HG02642 (cell line): ENCODE measurements around the gene KIF5C.
"Not testable (repeated sequence)": the region's sequence is repeated elsewhere in the genome, so short reads cannot be mapped to it uniquely, and the experiment has no call there.

Source experiments
- ATAC-seq: cut with Tn5 transposase; IDR thresholded peaks from one replicate; pipeline ENCODE4 v1.9.1; 2021; ENCODE audit warnings: mild to moderate bottlenecking; ENCODE audit not compliant: unreplicated experiment, poor library complexity

KIF5C gene

GRCh38 chr2:148874868-148875341 is at the start of gene KIF5C:
Gene KIF5C, plus strand, starts transcription at chr2:148875227. Its CDS starts 391 bp downstream, at chr2:148875618.
- ATAC-seq: peak; percentile 94

DNA sequence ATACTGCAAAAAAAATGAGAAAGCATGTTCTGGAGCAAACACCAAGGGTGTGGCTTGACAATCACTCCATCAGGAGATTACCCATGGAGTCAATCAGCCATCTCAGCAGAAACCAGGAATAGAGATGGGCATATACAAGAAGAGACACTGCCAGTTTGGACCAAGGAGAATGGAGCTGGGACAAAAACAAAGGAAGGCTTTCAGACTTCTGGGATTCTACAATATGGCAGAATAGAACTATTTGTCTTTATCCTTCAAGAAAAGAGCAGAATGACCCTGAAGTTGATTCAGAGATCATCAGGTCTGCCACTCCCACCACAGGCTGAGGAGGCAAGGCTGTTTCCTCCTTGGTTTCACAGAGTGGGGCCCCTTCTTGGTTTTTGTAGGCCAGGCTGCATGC is 48.2 kb upstream of the KIF5C start:
- ATAC-seq: no peak

GRCh38 chr2:148828941-148829340 is 46.1 kb upstream of the KIF5C start:
- ATAC-seq: no peak

- no peak for ATAC-seq
Observed at GRCh38 chr2:148829618-148830017, 45.4 kb upstream of the KIF5C start.

GRCh38 chr2:148832637-148833036 is 42.4 kb upstream of the KIF5C start:
- ATAC-seq: no peak

GRCh38 chr2:148842050-148842449 is 33.0 kb upstream of the KIF5C start:
- ATAC-seq: no peak

- ATAC-seq: no peak
Observed at GRCh38 chr2:148848146-148848545, 26.9 kb upstream of the KIF5C start.

DNA sequence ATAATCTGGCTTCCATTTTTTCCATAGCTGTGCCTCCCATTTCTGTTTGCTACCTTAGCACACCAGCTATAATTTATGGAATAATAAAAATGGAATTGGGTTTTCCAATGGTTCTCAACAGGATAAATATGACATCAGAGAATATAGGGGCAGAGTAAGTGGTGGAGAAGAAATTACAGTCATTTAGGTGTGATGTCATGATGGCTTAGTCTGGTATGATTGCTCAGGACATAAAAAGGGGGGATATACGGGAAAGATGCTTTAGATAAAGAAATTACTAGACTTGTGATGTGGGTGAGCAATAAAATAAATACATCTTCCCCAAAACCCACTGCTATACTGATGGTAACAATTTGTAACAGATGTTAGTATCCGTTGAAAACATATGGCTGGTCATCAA is 21.6 kb upstream of the KIF5C start:
- ATAC-seq: no peak

DNA sequence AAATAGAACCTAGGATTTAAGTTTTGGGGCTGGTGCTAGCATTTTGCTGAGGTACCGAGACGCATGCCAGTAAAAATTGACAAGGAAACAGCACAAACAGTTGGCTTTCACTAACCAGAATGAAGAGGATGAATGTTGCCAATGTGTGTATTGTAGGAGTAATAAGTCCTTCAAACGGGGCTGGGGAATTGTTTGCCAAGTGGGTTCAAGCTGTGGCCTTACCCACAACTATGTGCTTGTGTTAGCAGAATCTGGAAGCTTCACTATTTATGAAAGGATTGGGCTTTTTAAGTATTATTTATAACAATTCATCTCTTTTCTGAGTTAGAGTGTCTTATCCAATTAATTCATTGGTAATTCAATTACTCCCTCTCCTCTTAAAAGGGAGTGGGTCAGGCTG is 15.0 kb upstream of the KIF5C start:
- no peak for ATAC-seq

DNA sequence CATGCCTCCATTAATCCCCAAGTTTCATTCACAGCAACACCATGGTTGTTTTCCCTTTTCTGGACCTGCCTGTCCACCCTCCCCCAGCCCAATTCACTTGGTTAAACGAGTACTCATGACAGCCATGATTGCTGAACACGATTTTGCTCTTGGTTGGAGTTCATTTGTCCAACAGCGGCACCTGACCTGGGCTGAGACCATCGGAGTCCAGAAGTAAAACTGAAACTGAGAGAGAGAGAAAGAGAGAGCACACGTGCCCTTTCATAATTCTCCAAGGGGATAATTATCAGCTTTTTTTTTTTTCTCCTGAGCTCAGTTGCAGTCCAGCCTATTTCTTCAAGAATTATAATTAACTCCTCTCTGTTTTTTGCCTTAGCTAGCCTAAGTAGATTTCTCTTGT is 13.7 kb upstream of the KIF5C start:
- no peak for ATAC-seq

GRCh38 chr2:148862478-148862877 is 12.5 kb upstream of the KIF5C start:
- not testable (repeated sequence) for ATAC-seq

DNA sequence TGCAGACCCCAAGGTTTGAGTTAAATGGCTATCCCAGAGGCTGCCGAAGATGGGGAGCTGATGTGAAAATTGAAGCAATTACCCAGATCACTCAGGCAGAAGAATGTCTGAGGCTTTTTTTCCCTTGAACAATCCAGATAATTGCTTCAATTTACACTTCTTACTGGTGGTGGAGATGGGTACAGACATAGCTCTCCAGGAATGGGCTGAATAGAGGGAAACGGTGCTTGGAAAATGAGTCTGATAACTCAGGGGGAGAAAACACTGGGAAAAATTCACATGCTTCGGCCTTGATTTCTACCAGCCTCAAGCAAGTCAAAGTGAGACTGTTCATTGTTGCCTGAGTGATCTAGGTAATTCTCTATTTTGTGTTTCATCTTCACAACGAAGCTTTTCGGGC is 9.5 kb upstream of the KIF5C start:
- no peak for ATAC-seq

- no peak for ATAC-seq
Observed at GRCh38 chr2:148866091-148866490, 8.9 kb upstream of the KIF5C start.

DNA sequence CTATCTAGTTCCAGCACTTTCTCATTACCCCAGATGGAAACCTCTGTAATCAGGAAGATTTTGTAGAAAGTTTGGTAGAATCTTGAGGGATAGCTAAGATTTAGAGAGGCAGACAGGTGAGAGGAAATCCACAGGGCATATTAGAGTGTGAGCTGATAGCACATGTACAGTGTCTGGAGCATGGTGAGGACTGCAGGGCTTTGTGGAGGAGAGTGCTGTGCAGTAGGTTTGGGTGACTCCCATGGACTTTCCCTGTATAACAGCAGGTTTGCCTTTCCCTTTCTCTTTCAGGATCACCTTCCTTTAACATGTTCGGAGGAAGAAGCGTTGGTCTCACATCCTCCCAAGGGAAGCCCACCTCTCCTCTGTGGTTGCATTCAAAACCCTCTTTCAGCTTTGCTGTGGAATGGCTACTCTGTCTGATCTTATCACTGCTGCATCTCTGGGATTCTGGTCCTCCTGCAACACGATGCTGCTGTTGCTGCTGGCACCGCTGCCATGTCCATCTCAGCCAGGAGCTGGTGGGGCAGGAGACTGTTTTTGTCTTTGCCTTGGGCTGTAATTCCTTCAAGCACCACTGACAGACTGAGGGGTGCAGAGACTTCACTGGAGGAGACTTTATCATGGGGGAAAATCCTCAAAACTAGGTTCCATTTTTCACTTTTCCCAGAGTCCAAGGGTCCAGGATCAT is 7.8 kb upstream of the KIF5C start:
- ATAC-seq: no peak

- peak; percentile 33 for ATAC-seq
Observed at GRCh38 chr2:148875387-148876051, 492 bp downstream of the KIF5C start.

DNA sequence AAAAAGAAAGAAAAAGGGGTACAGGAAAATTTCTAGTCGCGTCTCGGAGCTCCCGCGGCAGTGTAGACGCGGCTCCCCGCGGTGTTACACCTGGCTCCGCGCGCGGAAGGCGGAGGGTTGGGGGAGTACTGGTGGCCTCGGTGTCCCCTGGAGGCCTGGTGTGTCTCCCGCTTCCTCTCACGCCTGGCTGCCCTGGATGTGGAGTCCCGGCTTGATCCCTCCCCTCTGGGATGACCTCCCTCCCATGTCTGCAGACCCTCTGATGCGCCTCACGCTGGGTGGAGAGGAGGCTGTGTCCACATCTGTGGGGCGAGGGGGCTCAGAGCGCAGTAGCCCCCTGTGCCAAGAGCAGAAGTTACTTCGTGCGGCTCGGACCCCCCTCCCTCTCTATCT is 1.2 kb downstream of the KIF5C start:
- ATAC-seq: no peak

DNA sequence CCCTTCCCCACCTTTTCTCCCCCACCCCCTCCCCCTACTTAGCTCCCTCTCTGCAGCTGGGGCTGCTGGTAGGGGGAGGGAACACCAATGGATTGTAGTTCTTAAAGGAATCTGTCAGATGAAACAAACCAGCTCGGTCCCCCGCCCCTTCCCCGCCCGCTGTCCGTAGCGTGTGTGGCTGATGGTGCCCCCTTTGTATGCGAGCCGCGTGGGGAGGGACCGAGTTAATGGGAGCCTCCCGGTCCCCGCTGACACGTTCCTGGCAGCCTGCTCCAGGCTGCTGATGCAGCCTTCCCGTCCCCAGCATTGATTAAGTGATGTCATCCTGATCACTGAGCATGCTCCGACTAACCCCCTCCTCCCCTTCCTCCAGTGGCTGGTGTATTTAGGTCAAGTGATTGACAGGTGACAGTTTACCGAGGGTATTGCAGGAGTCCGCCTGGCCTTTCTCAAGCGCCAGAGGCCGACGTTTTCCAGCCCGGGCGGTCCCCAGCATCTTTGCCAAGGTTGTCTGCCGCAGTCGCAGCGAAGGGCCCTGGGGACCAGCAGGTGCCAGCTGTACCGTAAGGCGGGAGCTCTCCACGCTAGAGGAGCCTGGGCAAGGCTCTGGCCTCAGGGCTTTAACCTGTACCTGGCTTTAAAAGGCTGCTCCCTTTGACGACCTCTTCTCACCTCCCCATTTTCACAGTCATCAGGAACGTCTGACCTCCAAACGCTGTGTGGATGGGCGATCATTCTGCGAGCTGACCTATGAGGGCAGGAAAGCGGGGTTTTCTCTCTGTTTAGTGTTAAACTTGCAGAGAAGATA is 1.8 kb downstream of the KIF5C start:
- no peak for ATAC-seq

DNA sequence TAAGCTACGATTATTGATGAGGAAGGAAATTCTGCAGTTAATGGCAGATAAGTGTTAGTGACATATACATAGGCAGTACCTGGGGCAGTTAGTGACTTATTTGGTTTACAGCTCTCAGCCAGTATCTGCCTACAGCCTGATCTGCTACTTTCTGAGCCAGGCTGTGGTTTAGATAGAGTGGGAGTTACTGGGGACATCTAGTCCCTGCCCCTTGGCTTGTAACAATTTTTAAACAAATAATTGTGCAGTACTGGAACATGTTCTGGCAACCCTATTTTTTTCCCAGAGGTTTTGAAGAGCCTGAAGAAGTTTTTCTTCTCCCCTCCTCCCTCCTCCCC is 2.3 kb downstream of the KIF5C start:
- ATAC-seq: no peak

- ATAC-seq: no peak
Observed at GRCh38 chr2:148880636-148881035, 5.6 kb downstream of the KIF5C start.

DNA sequence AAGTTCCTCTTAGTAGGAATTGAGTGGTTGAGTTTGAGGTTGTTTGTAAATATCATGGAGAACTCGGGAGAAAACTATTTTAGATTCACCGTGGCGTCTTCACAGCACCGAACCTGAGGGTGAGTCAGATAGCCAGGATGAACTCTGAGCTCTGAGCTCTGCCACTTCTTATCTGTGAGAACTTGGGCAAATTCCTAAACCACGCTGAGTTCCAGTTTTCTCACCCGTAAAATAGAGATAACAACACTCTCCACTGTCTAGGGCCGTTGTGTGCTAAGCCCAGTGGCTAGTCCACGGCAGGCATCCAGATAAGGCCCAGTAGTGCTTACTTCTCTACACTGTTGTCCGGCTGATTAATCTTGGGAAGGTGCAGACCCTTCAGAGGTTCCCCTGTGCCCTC is 7.0 kb downstream of the KIF5C start:
- ATAC-seq: no peak

GRCh38 chr2:148885209-148885608 is 10.2 kb downstream of the KIF5C start:
- no peak for ATAC-seq
